Measurements from ENCODE around the gene OPN1MW3.
"Not testable (repeated sequence)": the region's sequence is repeated elsewhere in the genome, so short reads cannot be mapped to it uniquely, and the experiment has no call there.

Gene OPN1MW3

GRCh38 chrX:154257282-154257681 lies at the start of gene OPN1MW3:
TSS of gene OPN1MW3 (plus strand) at chrX:154257582. CDS start at chrX:154257620, 38 bp downstream.
- not testable (repeated sequence) for DNase-seq

GRCh38 chrX:154209670-154210418 lies 47.5 kb upstream of the OPN1MW3 start:
- not testable (repeated sequence) for DNase-seq

GRCh38 chrX:154211057-154211456 lies 46.3 kb upstream of the OPN1MW3 start:
- DNase-seq = not testable (repeated sequence)

- DNase-seq = not testable (repeated sequence)
These were observed 45.9 kb upstream of the OPN1MW3 start for GRCh38 chrX:154211499-154211898.

- DNase-seq = not testable (repeated sequence)
These were observed 37.9 kb upstream of the OPN1MW3 start, which contains the start of gene OPN1MW2 for GRCh38 chrX:154219456-154219855. TSS of gene OPN1MW2 (plus strand) at chrX:154219756. CDS start at chrX:154219816, 60 bp downstream.

GRCh38 chrX:154225292-154225691 lies 32.1 kb upstream of the OPN1MW3 start:
- not testable (repeated sequence) for DNase-seq

- DNase-seq = not testable (repeated sequence)
These were observed 30.7 kb upstream of the OPN1MW3 start for GRCh38 chrX:154226706-154227105.

- not testable (repeated sequence) for DNase-seq
These were observed 25.9 kb upstream of the OPN1MW3 start for GRCh38 chrX:154231443-154231842.

GRCh38 chrX:154233620-154234019 lies 23.8 kb upstream of the OPN1MW3 start:
- not testable (repeated sequence) for DNase-seq

- DNase-seq = not testable (repeated sequence)
These were observed 18.3 kb upstream of the OPN1MW3 start for GRCh38 chrX:154238939-154239559.

- DNase-seq = not testable (repeated sequence)
These were observed 17.3 kb upstream of the OPN1MW3 start for GRCh38 chrX:154239982-154240503.

- not testable (repeated sequence) for DNase-seq
These were observed 9.9 kb upstream of the OPN1MW3 start for GRCh38 chrX:154247377-154248045.

GRCh38 chrX:154248076-154248475 lies 9.3 kb upstream of the OPN1MW3 start:
- not testable (repeated sequence) for DNase-seq

- not testable (repeated sequence) for DNase-seq
These were observed 1.3 kb downstream of the OPN1MW3 start for GRCh38 chrX:154258711-154259110.

- not testable (repeated sequence) for DNase-seq
These were observed 5.7 kb downstream of the OPN1MW3 start for GRCh38 chrX:154263072-154263471.

- not testable (repeated sequence) for DNase-seq
These were observed 11.9 kb downstream of the OPN1MW3 start for GRCh38 chrX:154269245-154269644.

- DNase-seq = not testable (repeated sequence)
These were observed 27.3 kb downstream of the OPN1MW3 start for GRCh38 chrX:154284489-154285338.

- not testable (repeated sequence) for DNase-seq
These were observed 29.0 kb downstream of the OPN1MW3 start for GRCh38 chrX:154286406-154286805.

- DNase-seq = no peak
These were observed 37.6 kb downstream of the OPN1MW3 start, which contains the start of gene TEX28 for GRCh38 chrX:154294791-154295574. TSS of gene TEX28 (minus strand) at chrX:154295124. CDS start at chrX:154292117, 3,007 bp downstream.

GRCh38 chrX:154295664-154296310 lies 38.4 kb downstream of the OPN1MW3 start, which contains the start of gene TKTL1:
TSS of gene TKTL1 (plus strand) at chrX:154295795. CDS start at chrX:154295860, 65 bp downstream.
- DNase-seq = no peak
